Epidermal melanocyte (primary cell): Measurements from ENCODE around the gene SLC35G3.
"Not testable (repeated sequence)": the region's sequence is repeated elsewhere in the genome, so short reads cannot be mapped to it uniquely, and the experiment has no call there.

Experiments
- DNase-seq: peaks from one replicate; pipeline ENCODE4 v3.0.0; 2011; ENCODE audit warnings: low spot score; ENCODE audit not compliant: insufficient read length

The SLC35G3 gene

GRCh38 chr17:35167046-35167445 is 27.1 kb downstream of the SLC35G3 start:
- no peak for DNase-seq

- no peak for DNase-seq
These were observed 27.7 kb downstream of the SLC35G3 start for GRCh38 chr17:35166526-35166925.

GRCh38 chr17:35164716-35165115 is 29.5 kb downstream of the SLC35G3 start:
- DNase-seq = no peak

GRCh38 chr17:35163886-35164285 is 30.3 kb downstream of the SLC35G3 start:
- no peak for DNase-seq

GRCh38 chr17:35162755-35163154 is 31.4 kb downstream of the SLC35G3 start:
- no peak for DNase-seq

GRCh38 chr17:35161281-35161761 is 32.9 kb downstream of the SLC35G3 start:
- DNase-seq = no peak

- no peak for DNase-seq
These were observed 33.6 kb downstream of the SLC35G3 start for GRCh38 chr17:35160354-35161201.

- no peak for DNase-seq
These were observed 34.3 kb downstream of the SLC35G3 start for GRCh38 chr17:35159940-35160339.

GRCh38 chr17:35155246-35155645 is 38.9 kb downstream of the SLC35G3 start:
- DNase-seq = no peak

- no peak for DNase-seq
These were observed 39.7 kb downstream of the SLC35G3 start for GRCh38 chr17:35154196-35155165.

- DNase-seq = no peak
These were observed 41.6 kb downstream of the SLC35G3 start for GRCh38 chr17:35152421-35153140.

GRCh38 chr17:35151080-35151479 is 43.1 kb downstream of the SLC35G3 start:
- not testable (repeated sequence) for DNase-seq

- no peak for DNase-seq
These were observed 44.3 kb downstream of the SLC35G3 start for GRCh38 chr17:35149941-35150340.

- no peak for DNase-seq
These were observed 46.0 kb downstream of the SLC35G3 start for GRCh38 chr17:35148144-35148543.

- no peak for DNase-seq
These were observed 46.8 kb downstream of the SLC35G3 start, which contains the start of gene UNC45B for GRCh38 chr17:35147375-35147905. Gene UNC45B (plus strand): TSS chr17:35147817. CDS start chr17:35148264, 447 bp downstream.

GRCh38 chr17:35146214-35146833 is 47.9 kb downstream of the SLC35G3 start:
- DNase-seq = no peak

GRCh38 chr17:35144840-35145239 is 49.4 kb downstream of the SLC35G3 start:
- DNase-seq = no peak
